H1 (cell line): ENCODE data around the gene CYP27B1. TPM values are rescaled to one million over a fixed set of nuclear protein-coding genes. Genes with fewer than 3 reads are reported as not detected.

Experiments
- CTCF ChIA-PET: fragments of 300-600 bp; sonication (Branson Sonifier 250); formaldehyde crosslinking; loops from one replicate; lab custom pipeline; 2021; ENCODE audit not compliant: partially characterized antibody; lab: Charles Lee
- POLR2A ChIA-PET: fragments of 300-600 bp; sonication (Branson Sonifier 250); formaldehyde crosslinking; loops from one replicate; lab custom pipeline; 2021; ENCODE audit warnings: inconsistent platforms; ENCODE audit not compliant: partially characterized antibody; lab: Charles Lee
- DNase-seq, 2 experiments: peaks; one replicate each; pipeline versions ENCODE4 v3.0.0 to v3.0.0-alpha.2; 2010 to 2022; ENCODE audit warnings: low spot score in 2 of 2, low read depth in 1 of 2, mixed read lengths in 1 of 2
- FAIRE-seq: peaks from 2 replicates; lab custom pipeline; 2011; peaks lifted over from hg19 to GRCh38; lab: Jason Lieb, UNC
- H2AFZ ChIP-seq: 2 replicates; pipeline ENCODE4 v1.8.1; 2012; ENCODE audit warnings: low read length, inconsistent platforms
- H2AK5ac ChIP-seq: 2 replicates; pipeline ENCODE4 v1.6.1; 2013; ENCODE audit warnings: low read depth, low read length
- H2BK120ac ChIP-seq: replicated peaks from 2 replicates; pipeline ENCODE3; 2013; ENCODE audit warnings: low read depth, low read length, inconsistent platforms
- H2BK12ac ChIP-seq: 2 replicates; pipeline ENCODE4 v1.6.1; 2013; ENCODE audit warnings: low read depth, low read length
- H2BK15ac ChIP-seq: 2 replicates; pipeline ENCODE4 v1.6.1; 2013; ENCODE audit warnings: low read length
- H2BK20ac ChIP-seq: 2 replicates; pipeline ENCODE4 v1.6.1; 2013; ENCODE audit warnings: low read length
- H2BK5ac ChIP-seq: 2 replicates; pipeline ENCODE4 v1.6.1; 2013; ENCODE audit warnings: low read depth, low read length
- H3K14ac ChIP-seq: 2 replicates; pipeline ENCODE4 v1.6.1; 2013; ENCODE audit warnings: inconsistent platforms; ENCODE audit not compliant: insufficient read length
- H3K18ac ChIP-seq: 2 replicates; pipeline ENCODE4 v1.6.1; 2013; ENCODE audit warnings: low read length; ENCODE audit errors: extremely low read depth
- H3K23ac ChIP-seq: 2 replicates; pipeline ENCODE4 v1.6.1; 2013; ENCODE audit warnings: inconsistent platforms; ENCODE audit not compliant: insufficient read length
- H3K23me2 ChIP-seq: 2 replicates; pipeline ENCODE4 v1.6.1; 2013; ENCODE audit warnings: low read depth, low read length
- H3K27ac ChIP-seq: 2 replicates; pipeline ENCODE4 v1.6.1; 2011; ENCODE audit warnings: low read depth, low read length, inconsistent platforms
- H3K27me3 ChIP-seq, 4 experiments: replicated peaks in 1 of 4; 1 replicate in 1 of 4; 2 replicates in 3 of 4; pipeline versions ENCODE4 v1.6.1 to v1.8.1; 2011 to 2013; ENCODE audit warnings: low read length in 3 of 4, mild to moderate bottlenecking in 3 of 4, inconsistent platforms in 2 of 4, mixed read lengths in 2 of 4, moderate library complexity in 1 of 4; ENCODE audit not compliant: control insufficient read depth in 3 of 4, insufficient read depth in 3 of 4; ENCODE audit errors: extremely low read depth in 1 of 4
- H3K36me3 ChIP-seq, 4 experiments: 2 replicates each; pipeline versions ENCODE4 v1.6.1 to v1.8.1; 2011 to 2013; ENCODE audit warnings: mild to moderate bottlenecking in 4 of 4, low read length in 3 of 4, moderate library complexity in 2 of 4, control low read depth in 1 of 4, inconsistent platforms in 1 of 4; ENCODE audit not compliant: insufficient read depth in 4 of 4, control insufficient read depth in 2 of 4
- H3K4ac ChIP-seq: replicated peaks from 2 replicates; pipeline ENCODE3; 2013; ENCODE audit warnings: low read length, low read depth, mixed read lengths, inconsistent platforms; ENCODE audit not compliant: insufficient read length
- H3K4me1 ChIP-seq, 4 experiments: replicated peaks in 1 of 4; 1 replicate in 1 of 4; 2 replicates in 3 of 4; pipeline versions ENCODE4 v1.6.1 to v1.8.1; 2011 to 2013; ENCODE audit warnings: low read length in 3 of 4, inconsistent platforms in 2 of 4, mixed read lengths in 1 of 4; ENCODE audit not compliant: insufficient read depth in 4 of 4, control insufficient read depth in 3 of 4
- H3K4me2 ChIP-seq, 2 experiments: 2 replicates each; pipeline versions ENCODE4 v1.6.1 to v1.8.1; 2011 to 2013; ENCODE audit warnings: low read depth in 2 of 2, low read length in 2 of 2, control low read depth in 1 of 2, inconsistent platforms in 1 of 2, mild to moderate bottlenecking in 1 of 2; ENCODE audit not compliant: insufficient read depth in 1 of 2
- H3K4me3 ChIP-seq, 4 experiments: fragments of 200-600, 300-600 bp in 1 of 4; sonication (generic), shearing (Covaris generic), sonication (Bioruptor Twin) in 1 of 4; 2 replicates each; pipeline versions ENCODE4 v1.5.1 to v1.8.1; 2011 to 2016; ENCODE audit warnings: low read length in 4 of 4, low read depth in 3 of 4, control low read depth in 2 of 4, inconsistent platforms in 2 of 4, mild to moderate bottlenecking in 2 of 4, mixed read lengths in 1 of 4, moderate library complexity in 1 of 4; ENCODE audit not compliant: insufficient read depth in 2 of 4; ENCODE audit errors: extremely low read depth in 1 of 4
- H3K56ac ChIP-seq: replicated peaks from 2 replicates; pipeline ENCODE3; 2013; ENCODE audit warnings: low read depth, mild to moderate bottlenecking, mixed read lengths, low read length, inconsistent platforms; ENCODE audit not compliant: insufficient read length
- H3K79me1 ChIP-seq: 2 replicates; pipeline ENCODE4 v1.6.1; 2013; ENCODE audit warnings: low read depth, low read length, control low read depth
- H3K79me2 ChIP-seq, 2 experiments: 2 replicates each; pipeline versions ENCODE4 v1.6.1 to v1.8.1; 2012 to 2013; ENCODE audit warnings: low read length in 2 of 2, mild to moderate bottlenecking in 2 of 2, inconsistent platforms in 1 of 2; ENCODE audit not compliant: insufficient read depth in 2 of 2, control insufficient read depth in 1 of 2
- H3K9ac ChIP-seq, 4 experiments: replicated peaks in 1 of 4; 1 replicate in 1 of 4; 2 replicates in 3 of 4; pipeline versions ENCODE4 v1.6.1 to v1.8.1; 2011 to 2013; ENCODE audit warnings: low read depth in 3 of 4, low read length in 3 of 4, control low read depth in 2 of 4, mild to moderate bottlenecking in 2 of 4, moderate library complexity in 2 of 4, inconsistent platforms in 1 of 4; ENCODE audit errors: extremely low read depth in 1 of 4
- H3K9me3 ChIP-seq, 2 experiments: 2 replicates each; pipeline versions ENCODE4 v1.6.1 to v1.8.1; 2012 to 2013; ENCODE audit warnings: mild to moderate bottlenecking in 2 of 2, moderate library complexity in 2 of 2, control low read depth in 1 of 2, inconsistent platforms in 1 of 2, low read depth in 1 of 2, low read length in 1 of 2, mixed read lengths in 1 of 2; ENCODE audit not compliant: insufficient read depth in 2 of 2
- H4K20me1 ChIP-seq, 2 experiments: replicated peaks in 1 of 2; 2 replicates each; pipeline versions ENCODE3 to v1.8.1; 2011 to 2013; ENCODE audit warnings: inconsistent platforms in 2 of 2, low read length in 2 of 2, mild to moderate bottlenecking in 1 of 2; ENCODE audit not compliant: insufficient read depth in 2 of 2, control insufficient read depth in 1 of 2
- H4K5ac ChIP-seq: 2 replicates; pipeline ENCODE4 v1.6.1; 2013; ENCODE audit warnings: low read length, low read depth, mixed read lengths, inconsistent platforms; ENCODE audit not compliant: insufficient read length
- H4K8ac ChIP-seq: 2 replicates; pipeline ENCODE4 v1.8.0; 2013; ENCODE audit warnings: mild to moderate bottlenecking, moderate library complexity, low read length, inconsistent platforms; ENCODE audit not compliant: insufficient read depth; ENCODE audit errors: extremely low read depth
- H4K91ac ChIP-seq: replicated peaks from 2 replicates; pipeline ENCODE3; 2013; ENCODE audit warnings: low read length, mixed read lengths, inconsistent platforms; ENCODE audit not compliant: insufficient read length
- CREB1 ChIP-seq: IDR thresholded peaks from 2 replicates; pipeline ENCODE4 v1.6.1; 2012; ENCODE audit warnings: inconsistent platforms
- EGR1 ChIP-seq: IDR thresholded peaks from 2 replicates; pipeline ENCODE4 v1.6.1; 2011; ENCODE audit warnings: low read depth, low read length, borderline replicate concordance
- NRF1 ChIP-seq: IDR thresholded peaks from 2 replicates; pipeline ENCODE4 v1.6.1; 2011; ENCODE audit warnings: mild to moderate bottlenecking, low read depth, low read length, improper control_type of control experiment
- RBBP5 ChIP-seq: IDR thresholded peaks from 2 replicates; pipeline ENCODE4 v1.7.1; 2012; ENCODE audit warnings: low read depth, mild to moderate bottlenecking, inconsistent platforms, low read length, moderate library complexity, borderline replicate concordance
- RXRA ChIP-seq: IDR thresholded peaks from 2 replicates; pipeline ENCODE4 v1.6.1; 2011; ENCODE audit warnings: low read depth, mild to moderate bottlenecking, low read length, moderate library complexity; ENCODE audit not compliant: insufficient read depth
- SAP30 ChIP-seq: fragments of 300-600 bp; sonication (generic); IDR thresholded peaks from 2 replicates; pipeline ENCODE4 v1.7.1; 2012; ENCODE audit warnings: low read length, moderate library complexity, mild to moderate bottlenecking, inconsistent platforms; ENCODE audit not compliant: insufficient read depth, insufficient replicate concordance
- SIN3A ChIP-seq, 2 experiments: IDR thresholded peaks in 1 of 2; conservative IDR thresholded peaks in 1 of 2; 2 replicates each; pipeline ENCODE4 v1.6.1; 2011 to 2012; ENCODE audit warnings: low read length in 2 of 2, improper control_type of control experiment in 1 of 2, low read depth in 1 of 2, mild to moderate bottlenecking in 1 of 2
- SP2 ChIP-seq: IDR thresholded peaks from 2 replicates; pipeline ENCODE4 v1.6.1; 2012; ENCODE audit warnings: mild to moderate bottlenecking, low read length, inconsistent platforms
- YY1 ChIP-seq: IDR thresholded peaks from 2 replicates; pipeline ENCODE4 v1.6.1; 2011; ENCODE audit warnings: low read depth, mild to moderate bottlenecking, low read length
- WGBS, 2 experiments: shearing (Covaris generic) in 1 of 2; methylation state at CpG; one replicate each; pipeline versions ENCODE4 v1.1.6 to v1.1.7; 2013 to 2015; ENCODE audit warnings: low lambda C conversion rate in 2 of 2, mixed read lengths in 2 of 2, inconsistent platforms in 1 of 2, low coverage in 1 of 2, missing lambda C conversion rate in 1 of 2; ENCODE audit not compliant: insufficient replicate concordance in 2 of 2, insufficient coverage in 1 of 2, insufficient read length in 1 of 2; ENCODE audit errors: extremely low coverage in 1 of 2, missing lambda C conversion rate in 1 of 2; 5-methylcytosine and 5-hydroxymethylcytosine counted together
- polyA plus RNA-seq, 7 experiments: library from polyadenylated mRNA; depleted of rRNA in 3 of 7; stranded (reverse) in 5 of 7; unstranded in 2 of 7; fragments of >200 nt in 5 of 7; fragments of 200-250 nt in 2 of 7; gene quantifications; 1 replicate in 5 of 7; 2 replicates in 1 of 7; 4 replicates in 1 of 7; pipeline versions ENCODE4 v1.2.1 to v1.2.3, GENCODE V29; 2011 to 2013; ENCODE audit warnings: missing spikeins in 2 of 7, mixed read lengths in 2 of 7
- total RNA-seq: library from RNA; stranded (reverse); fragmentation: NEBNext Ultra II Directional; extraction: Animal tissue kit (Norgen Biotek cat#: 25700); gene quantifications from 2 replicates; pipeline ENCODE4 v1.2.1, GENCODE V29; 2021
- TF ChIP-seq, protein P1 (sequence below): IDR thresholded peaks from 2 replicates; pipeline ENCODE4 v1.6.1; 2012; ENCODE audit warnings: inconsistent platforms

CYP27B1 gene
- total and polyA plus RNA-seq, 2 of the 8 experiments (the other 6 are each of a cell fraction or from before 2014, with no cell fraction given): 2.9 to 3.3 TPM

DNA sequence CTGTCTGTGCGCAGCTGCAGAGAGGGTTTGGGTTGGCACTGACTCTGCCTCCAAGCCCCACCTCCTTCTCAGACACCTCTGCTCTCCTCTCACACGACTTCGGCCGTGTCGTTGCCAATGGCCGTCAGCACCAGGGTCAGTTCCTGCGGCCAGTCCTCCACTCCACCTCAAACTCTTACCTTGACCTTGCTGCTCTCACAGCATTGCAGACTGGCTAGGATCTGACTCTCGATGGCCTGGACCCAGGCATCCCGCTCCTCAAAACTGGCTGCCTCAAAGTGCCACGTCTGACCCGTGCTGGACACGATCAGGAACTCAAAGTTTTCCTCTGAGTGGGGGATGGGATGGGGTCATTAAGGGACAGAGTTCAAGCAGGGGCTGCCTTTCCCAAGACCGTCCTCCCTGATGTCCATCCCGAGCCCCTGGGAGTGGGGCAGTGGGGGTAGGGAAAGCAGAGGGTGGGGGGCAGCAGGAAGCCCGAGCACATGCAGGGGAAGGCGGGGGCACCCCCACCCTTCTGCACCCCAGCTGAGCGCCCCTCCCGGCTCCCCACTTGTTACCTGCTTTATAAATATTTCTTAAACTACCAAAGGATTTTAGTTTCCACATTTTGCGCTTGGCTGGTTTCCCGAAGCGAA, 39.0 kb downstream of the CYP27B1 start:
- H2BK5ac ChIP-seq: no peak overlapping the region
- H2AK5ac ChIP-seq: no peak overlapping the region
- peaks cover 12% of the 10 kb centered on the region; the same call in 1 of the 2 replicates for H3K23me2 ChIP-seq
- H3K4me3 ChIP-seq: peak overlapping the region in 1 of 4 experiments; percentile 82; a peak in 2 of 8 replicates
- H3K4me2 ChIP-seq: peak overlapping the region; percentile 52 to 95
- H3K79me1 ChIP-seq: no peaks in the 10 kb centered on the region
- no peak overlapping the region for H2BK120ac ChIP-seq
- POLR2A ChIA-PET: interaction anchor here (0.7 to 7.4 kb wide), 7 partner anchors 9 to 95 kb away, joined by 3 to 59 read pairs (median 4); partner anchors contain the start of genes AGAP2, B4GALNT1, EEF1AKMT3 and METTL1
- H4K20me1 ChIP-seq: peaks cover 2 to 7% of the 10 kb centered on the region in 2 experiments
- H3K56ac ChIP-seq: no peak overlapping the region
- no peak overlapping the region for H4K91ac ChIP-seq
- no peak overlapping the region for H3K4ac ChIP-seq
- no peak overlapping the region for H3K27ac ChIP-seq
- H3K27me3 ChIP-seq: peaks cover 19 to 85% (median 61%) of the 10 kb centered on the region in 4 experiments
- TF ChIP-seq RXRA (0 out of 2 replicates have a peak, but pooled peaks have one; percentile 39), EGR1 (no peak), CREB1 (peak; percentile 63; the same call in 1 of the 2 replicates), SP2 (no peak), SIN3A (conservative IDR thresholded peaks at IDR 0.05 in 1 of 2, IDR thresholded peaks at IDR 0.05 in 1 of 2; ENCODE audit: low read depth in 1 of 2, low read length in 2 of 2) (peak; percentile 85 to 95; a peak in 2 of 4 replicates), SAP30 (peak; percentile 83), RBBP5 (0 out of 2 replicates have a peak, but pooled peaks have one; percentile 33), NRF1 (0 out of 2 replicates have a peak, but pooled peaks have one; percentile 8), YY1 (peak; percentile 86)
- TF ChIP-seq, protein P1, sequence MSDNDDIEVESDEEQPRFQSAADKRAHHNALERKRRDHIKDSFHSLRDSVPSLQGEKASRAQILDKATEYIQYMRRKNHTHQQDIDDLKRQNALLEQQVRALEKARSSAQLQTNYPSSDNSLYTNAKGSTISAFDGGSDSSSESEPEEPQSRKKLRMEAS: peak; percentile 54; the same call in 1 of the 2 replicates
- no peak overlapping the region for H2BK12ac ChIP-seq
- peak; percentile 69 for FAIRE-seq
- H3K4me1 ChIP-seq: peaks cover 0 to 20% (median 13%) of the 10 kb centered on the region in 4 experiments; a peak in 5 of 7 replicates
- H2AFZ ChIP-seq: no peak overlapping the region
- CTCF ChIA-PET: interaction anchor here (1.3 to 11.7 kb wide), 7 partner anchors 10 to 146 kb away, joined by 5 to 149 read pairs (median 9); partner anchors contain the start of genes AGAP2, OS9 and TSPAN31
- no peak overlapping the region for H3K18ac ChIP-seq
- no peak overlapping the region for H4K8ac ChIP-seq
- 39% methylated on average over 19 of the region's 21 CpGs; no CpG with 5 or more reads in 1 of the 2 experiments for whole genome bisulfite sequencing, 2 experiments
- no peak overlapping the region for H3K14ac ChIP-seq
- no peaks in the 10 kb centered on the region for H3K79me2 ChIP-seq
- H2BK15ac ChIP-seq: no peak overlapping the region
- H2BK20ac ChIP-seq: no peak overlapping the region
- H3K9ac ChIP-seq: no peak overlapping the region
- H3K23ac ChIP-seq: no peak overlapping the region
- H3K9me3 ChIP-seq: no peaks in the 10 kb centered on the region
- DNase-seq: no peak
- H3K36me3 ChIP-seq: no peaks in the 10 kb centered on the region
- no peak overlapping the region for H4K5ac ChIP-seq
